Measurements from ENCODE around the gene MIOX. TPM values are rescaled to one million over a fixed set of nuclear protein-coding genes. Genes with fewer than 3 reads are reported as not detected.
A peak's percentile ranks its signal among the peaks of the same experiment; 100 is the strongest.

The MIOX gene
- total and polyA plus RNA-seq, 10 of the 15 experiments (the other 5 are each of a cell fraction or from before 2014, with no cell fraction given) = 0.10 to 0.31 TPM; not detected in 8

- no peak for TF ChIP-seq HSF1 (IDR thresholded peaks at IDR 0.05; ENCODE audit: low read depth, low read length)
- no peak for TF ChIP-seq ZBTB33 (IDR thresholded peaks at IDR 0.05)
- TF ChIP-seq ZNF384 (IDR thresholded peaks at IDR 0.05; ENCODE audit: borderline replicate concordance, low read depth, low read length) = no peak
- TF ChIP-seq, protein P1, sequence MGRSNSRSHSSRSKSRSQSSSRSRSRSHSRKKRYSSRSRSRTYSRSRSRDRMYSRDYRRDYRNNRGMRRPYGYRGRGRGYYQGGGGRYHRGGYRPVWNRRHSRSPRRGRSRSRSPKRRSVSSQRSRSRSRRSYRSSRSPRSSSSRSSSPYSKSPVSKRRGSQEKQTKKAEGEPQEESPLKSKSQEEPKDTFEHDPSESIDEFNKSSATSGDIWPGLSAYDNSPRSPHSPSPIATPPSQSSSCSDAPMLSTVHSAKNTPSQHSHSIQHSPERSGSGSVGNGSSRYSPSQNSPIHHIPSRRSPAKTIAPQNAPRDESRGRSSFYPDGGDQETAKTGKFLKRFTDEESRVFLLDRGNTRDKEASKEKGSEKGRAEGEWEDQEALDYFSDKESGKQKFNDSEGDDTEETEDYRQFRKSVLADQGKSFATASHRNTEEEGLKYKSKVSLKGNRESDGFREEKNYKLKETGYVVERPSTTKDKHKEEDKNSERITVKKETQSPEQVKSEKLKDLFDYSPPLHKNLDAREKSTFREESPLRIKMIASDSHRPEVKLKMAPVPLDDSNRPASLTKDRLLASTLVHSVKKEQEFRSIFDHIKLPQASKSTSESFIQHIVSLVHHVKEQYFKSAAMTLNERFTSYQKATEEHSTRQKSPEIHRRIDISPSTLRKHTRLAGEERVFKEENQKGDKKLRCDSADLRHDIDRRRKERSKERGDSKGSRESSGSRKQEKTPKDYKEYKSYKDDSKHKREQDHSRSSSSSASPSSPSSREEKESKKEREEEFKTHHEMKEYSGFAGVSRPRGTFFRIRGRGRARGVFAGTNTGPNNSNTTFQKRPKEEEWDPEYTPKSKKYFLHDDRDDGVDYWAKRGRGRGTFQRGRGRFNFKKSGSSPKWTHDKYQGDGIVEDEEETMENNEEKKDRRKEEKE (IDR thresholded peaks at IDR 0.05) = no peak; the same call in 1 of the 2 replicates
- no peak for TF ChIP-seq ATF3 (IDR thresholded peaks at IDR 0.05; ENCODE audit: borderline replicate concordance, extremely low read depth, low read depth, low read length)
- TF ChIP-seq POLR2A (IDR thresholded peaks at IDR 0.05; ENCODE audit: low read depth, low read length) = no peak
- TF ChIP-seq DPF2 (IDR thresholded peaks at IDR 0.05) = peak; percentile 92
- peak; percentile 72 for TF ChIP-seq IKZF1 (conservative IDR thresholded peaks at IDR 0.05)
- TF ChIP-seq TARDBP (IDR thresholded peaks at IDR 0.05; ENCODE audit: borderline replicate concordance) = no peak
- no peak for TF ChIP-seq PML (IDR thresholded peaks at IDR 0.05; ENCODE audit: low read length)
- TF ChIP-seq KDM1A (IDR thresholded peaks at IDR 0.05; ENCODE audit: borderline replicate concordance) = no peak
- TF ChIP-seq, protein P2, sequence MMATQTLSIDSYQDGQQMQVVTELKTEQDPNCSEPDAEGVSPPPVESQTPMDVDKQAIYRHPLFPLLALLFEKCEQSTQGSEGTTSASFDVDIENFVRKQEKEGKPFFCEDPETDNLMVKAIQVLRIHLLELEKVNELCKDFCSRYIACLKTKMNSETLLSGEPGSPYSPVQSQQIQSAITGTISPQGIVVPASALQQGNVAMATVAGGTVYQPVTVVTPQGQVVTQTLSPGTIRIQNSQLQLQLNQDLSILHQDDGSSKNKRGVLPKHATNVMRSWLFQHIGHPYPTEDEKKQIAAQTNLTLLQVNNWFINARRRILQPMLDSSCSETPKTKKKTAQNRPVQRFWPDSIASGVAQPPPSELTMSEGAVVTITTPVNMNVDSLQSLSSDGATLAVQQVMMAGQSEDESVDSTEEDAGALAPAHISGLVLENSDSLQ (IDR thresholded peaks at IDR 0.05) = no peak
- TF ChIP-seq E2F8 (IDR thresholded peaks at IDR 0.05; ENCODE audit: low read depth, partially characterized antibody) = no peak
- no peak for TF ChIP-seq HCFC1 (IDR thresholded peaks at IDR 0.05; ENCODE audit: low read length)
- TF ChIP-seq TCF3 (IDR thresholded peaks at IDR 0.05; ENCODE audit: borderline replicate concordance, insufficient read depth, low read depth, low read length) = no peak
- no peak; the same call in 1 of the 2 replicates for TF ChIP-seq ZBED1 (IDR thresholded peaks at IDR 0.05; ENCODE audit: borderline replicate concordance)
- TF ChIP-seq RFX5 (IDR thresholded peaks at IDR 0.05; ENCODE audit: low read depth, low read length) = no peak
- TF ChIP-seq EP300 (IDR thresholded peaks at IDR 0.05; ENCODE audit: borderline replicate concordance in 1 of 2, control insufficient read depth in 1 of 2, low read depth in 2 of 2, low read length in 2 of 2) = no peak; a peak in 1 of 4 replicates
- TF ChIP-seq CBX5 (IDR thresholded peaks at IDR 0.05; ENCODE audit: low read depth) = no peak
- no peak for TF ChIP-seq MEF2A (IDR thresholded peaks at IDR 0.05; ENCODE audit: insufficient read depth, low read depth, low read length)
Measured at GRCh38 chr22:50526108-50526833, 39.6 kb downstream of the MIOX start (continued).
